ENCODE data around the gene TRAIP.
"Not testable (repeated sequence)": the region's sequence is repeated elsewhere in the genome, so short reads cannot be mapped to it uniquely, and the experiment has no call there.

TRAIP gene

DNA sequence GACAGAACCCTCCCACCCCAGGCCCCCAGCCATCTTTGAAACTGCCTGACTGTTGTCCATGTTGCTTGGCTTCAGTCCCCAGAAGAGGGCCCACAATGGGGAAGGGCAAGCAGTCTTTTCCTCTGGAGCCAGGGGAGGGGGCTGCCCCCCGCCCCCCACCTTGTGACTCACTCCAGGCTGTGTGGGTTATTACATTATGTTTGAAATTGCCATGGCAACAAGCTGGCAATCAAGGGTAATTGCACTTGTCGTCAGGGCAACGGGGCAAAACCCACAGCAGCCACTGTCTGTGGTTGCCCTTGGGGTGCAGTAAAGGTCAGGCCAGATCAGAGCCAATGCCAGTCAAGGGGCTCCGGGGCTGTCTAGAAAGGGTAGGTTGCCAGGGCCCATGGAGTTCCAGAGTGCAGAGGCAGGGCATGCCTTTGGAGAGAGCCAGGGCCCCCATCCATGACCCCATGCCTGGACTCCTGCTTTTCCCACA, 16.5 kb upstream of the TRAIP start:
- DNase-seq = peak; percentile 42

GRCh38 chr3:49871531-49872153, 15.3 kb upstream of the TRAIP start:
- DNase-seq = no peak

DNA sequence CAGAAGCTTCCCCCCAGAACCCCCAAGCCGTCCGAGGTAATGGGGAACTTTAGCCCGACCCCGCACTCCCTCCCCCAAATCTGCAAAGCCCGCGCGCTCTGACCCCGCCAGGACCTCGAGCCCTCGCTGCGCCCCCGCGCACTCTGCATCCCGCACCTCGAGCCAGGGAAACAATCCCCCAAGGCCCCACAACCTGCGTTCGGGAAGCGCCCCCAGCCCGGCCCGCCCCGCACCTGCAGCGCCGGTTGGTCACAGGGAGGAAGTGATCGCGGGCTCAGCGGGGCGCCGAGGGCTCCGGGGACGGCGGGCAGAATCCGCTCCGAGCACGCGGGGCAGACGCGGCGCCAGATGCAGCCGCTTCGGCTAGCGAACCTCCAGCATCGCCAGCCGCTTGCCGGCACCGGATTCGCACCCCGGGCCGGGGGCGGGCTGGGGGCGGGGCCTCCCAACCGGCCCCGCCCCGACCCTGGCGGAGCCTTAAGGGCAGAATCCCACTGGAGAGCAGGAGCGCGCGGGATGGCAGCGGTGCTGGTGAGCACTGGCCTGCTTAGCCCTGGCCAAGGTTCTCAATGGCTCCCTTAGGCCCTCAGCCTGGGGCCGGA, 13.3 kb upstream of the TRAIP start, which contains the start of gene CAMKV:
Gene CAMKV, minus strand, starts transcription at position 382 of the 602 bp plus-strand sequence. CDS start 7,518 bp downstream, outside the sequence.
- peak; percentile 13 for DNase-seq

GRCh38 chr3:49868862-49869466, 12.6 kb upstream of the TRAIP start:
- no peak for DNase-seq

- DNase-seq = no peak
Measured at GRCh38 chr3:49867871-49868321, 11.5 kb upstream of the TRAIP start.

GRCh38 chr3:49867400-49867799, 11.0 kb upstream of the TRAIP start:
- DNase-seq = no peak

DNA sequence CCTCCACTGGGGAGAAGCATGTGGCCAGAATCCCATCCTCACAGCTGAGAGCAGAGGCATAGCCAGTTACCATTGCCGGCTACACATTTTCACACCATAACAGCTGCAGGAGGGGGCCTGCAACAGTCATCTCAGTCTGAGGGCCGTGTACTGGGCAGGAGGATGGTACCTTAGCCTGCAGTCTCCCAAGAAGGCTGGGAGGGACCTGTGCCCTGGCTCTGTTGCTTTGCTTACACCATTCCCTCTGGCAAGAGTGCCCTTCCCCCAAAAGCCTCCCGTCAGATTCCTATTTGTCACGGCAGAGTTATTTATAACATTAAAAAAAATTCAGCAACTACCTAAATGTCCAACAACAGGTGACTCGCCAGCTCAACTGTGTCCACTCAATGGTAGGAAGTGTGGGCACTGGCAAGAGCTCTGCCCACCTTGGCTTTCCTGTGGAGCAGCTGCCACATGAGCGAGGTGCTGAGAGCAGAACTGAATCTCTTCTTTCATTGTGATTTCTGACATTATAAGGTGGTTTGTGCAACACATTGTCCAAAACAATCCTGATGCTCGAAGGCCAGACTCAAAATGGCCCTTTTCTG, 8.9 kb upstream of the TRAIP start:
- no peak for DNase-seq

DNA sequence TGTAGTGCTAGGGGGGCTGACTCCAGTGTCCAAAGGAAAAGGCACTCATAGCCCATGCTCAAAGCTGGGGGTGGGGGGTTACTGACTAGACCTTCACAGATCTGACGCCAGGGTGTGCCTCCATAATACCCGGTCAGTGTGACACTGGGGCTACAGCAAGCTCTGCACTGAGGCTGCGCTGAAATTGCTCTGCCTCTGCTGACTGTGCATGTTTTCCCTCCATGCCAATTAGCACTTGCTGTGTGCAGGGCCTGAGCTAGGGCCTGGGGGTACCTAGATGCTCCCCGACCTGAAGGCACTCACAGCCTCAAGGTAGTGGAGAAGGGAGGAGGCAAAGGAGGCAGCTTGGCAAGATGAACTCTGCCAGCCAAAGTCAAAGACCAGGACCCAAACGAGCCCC, 8.1 kb upstream of the TRAIP start:
- no peak for DNase-seq

DNA sequence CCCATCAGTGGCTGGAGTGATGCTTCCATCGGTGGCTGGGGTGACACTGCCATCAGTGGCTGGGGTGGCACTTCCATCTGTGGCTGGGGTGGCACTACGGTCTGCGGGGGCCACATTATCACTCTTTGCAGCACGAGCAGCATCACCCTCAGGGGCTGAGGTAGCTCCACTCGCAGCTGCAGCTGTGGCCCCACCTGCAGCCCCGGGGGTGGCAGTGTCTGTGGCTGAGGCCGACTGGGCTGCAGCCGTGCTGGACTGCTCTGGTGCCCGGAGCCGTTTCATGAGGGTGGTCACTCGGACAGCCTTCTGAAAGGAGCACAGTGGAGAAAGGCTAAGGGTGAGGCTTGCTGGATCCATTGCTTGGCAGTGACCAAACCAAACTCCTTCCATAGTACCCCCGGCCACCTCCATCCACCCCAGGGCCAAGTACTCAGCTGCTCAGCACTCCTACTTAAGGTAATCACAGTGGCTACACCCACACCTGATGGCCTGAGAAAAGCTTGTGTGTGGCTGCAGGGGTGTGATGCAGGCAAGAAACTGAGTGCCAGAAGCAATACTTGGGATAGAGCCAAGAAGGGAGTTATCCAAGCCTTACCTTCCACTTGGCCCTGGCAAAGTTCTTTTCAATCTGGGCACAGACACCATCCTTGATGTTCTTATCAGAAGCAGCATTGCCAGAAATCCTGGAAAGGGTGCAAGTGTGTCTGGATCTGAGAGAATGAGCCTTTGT, 3.4 kb upstream of the TRAIP start:
- no peak for DNase-seq

- DNase-seq = no peak
Measured at GRCh38 chr3:49855662-49856061, 702 bp downstream of the TRAIP start.

DNA sequence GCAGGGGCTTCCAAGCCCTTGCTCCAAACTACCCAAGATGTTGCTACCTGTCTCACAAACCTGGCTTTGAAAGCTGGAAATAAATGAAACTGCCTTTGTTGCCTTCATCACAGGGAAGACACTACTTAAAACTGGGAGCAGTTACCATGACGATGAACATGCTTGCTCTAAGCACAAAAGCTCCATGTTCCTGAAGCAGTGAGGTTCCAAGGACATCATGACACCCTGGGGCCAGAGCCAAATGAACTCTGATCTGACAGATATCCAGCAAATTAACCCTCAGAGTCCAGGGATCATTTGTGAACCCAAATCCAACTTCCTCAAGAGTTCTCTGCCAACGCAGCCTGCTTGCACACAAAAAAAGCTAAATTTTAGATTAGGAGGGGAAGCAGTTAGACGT, 10.7 kb downstream of the TRAIP start:
- DNase-seq = no peak

DNA sequence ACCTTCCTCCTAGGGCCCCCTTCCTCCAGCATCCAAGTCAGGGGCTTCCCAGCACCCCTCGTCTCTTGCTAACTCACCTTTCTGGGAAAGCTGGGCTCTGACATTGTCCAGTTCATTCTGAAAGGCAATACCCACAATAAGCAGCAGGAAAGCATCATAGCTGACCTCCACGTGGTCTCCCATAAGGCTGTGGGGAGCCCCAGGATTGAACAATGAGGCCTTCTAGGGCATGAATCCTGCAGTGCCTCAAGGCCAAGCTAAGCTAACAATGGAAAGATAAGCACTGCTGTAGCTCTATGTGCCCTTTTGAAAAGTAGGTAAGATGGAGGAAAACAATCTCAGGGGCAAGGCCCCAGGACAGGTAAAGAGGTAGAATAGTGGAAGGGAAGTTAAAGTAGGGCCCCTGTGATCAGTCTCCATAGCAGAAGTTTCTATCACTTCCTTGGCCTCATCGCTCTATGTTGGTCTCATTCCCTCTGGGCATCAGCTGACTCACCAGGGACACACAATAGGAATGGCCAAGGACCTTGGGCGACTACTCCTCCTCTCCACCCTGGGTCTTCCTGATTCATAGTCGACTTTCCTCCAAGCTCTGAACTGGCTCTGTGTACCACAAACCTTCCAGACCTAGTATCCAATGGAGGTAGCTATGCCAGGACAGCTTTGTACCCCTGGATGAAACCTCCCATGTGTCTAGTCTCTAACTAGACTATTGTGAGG, 11.7 kb downstream of the TRAIP start:
- DNase-seq = no peak

GRCh38 chr3:49842843-49843517, 13.4 kb downstream of the TRAIP start:
- DNase-seq = no peak

- DNase-seq = no peak
Measured at GRCh38 chr3:49841806-49842205, 14.6 kb downstream of the TRAIP start.

DNA sequence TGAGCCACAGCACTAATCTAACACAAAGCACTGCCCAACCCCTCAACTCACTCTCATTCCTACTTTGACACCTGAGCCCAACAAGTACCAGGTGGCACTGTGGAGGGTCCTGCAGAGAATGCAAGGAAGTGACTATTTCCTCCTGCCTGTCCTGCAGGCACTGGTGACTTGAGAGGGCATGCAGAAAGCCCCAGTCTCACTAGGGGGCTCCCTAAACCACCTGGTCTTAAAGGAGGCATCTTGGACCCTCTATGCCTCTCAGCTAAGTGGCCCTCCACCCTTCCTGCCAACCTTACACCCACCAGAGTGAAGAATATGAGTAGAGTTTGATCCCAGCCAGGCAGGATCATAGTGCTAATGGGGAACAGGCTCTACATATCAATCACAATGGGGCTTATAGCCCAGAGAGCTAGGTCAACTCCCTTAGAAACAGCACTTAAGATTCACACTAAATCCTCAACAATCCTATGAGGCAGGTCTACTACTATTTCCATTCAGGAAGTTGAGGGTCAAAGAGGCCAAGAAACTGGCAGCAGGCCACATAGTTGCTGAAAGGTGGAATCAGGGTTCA, 15.2 kb downstream of the TRAIP start:
- DNase-seq = no peak

GRCh38 chr3:49840388-49840787, 16.0 kb downstream of the TRAIP start:
- no peak for DNase-seq

GRCh38 chr3:49839193-49839809, 17.1 kb downstream of the TRAIP start:
- DNase-seq = peak; percentile 79

- no peak for DNase-seq
Measured at GRCh38 chr3:49831341-49831740, 25.0 kb downstream of the TRAIP start.

- DNase-seq = no peak
Measured at GRCh38 chr3:49826016-49826415, 30.3 kb downstream of the TRAIP start.

DNA sequence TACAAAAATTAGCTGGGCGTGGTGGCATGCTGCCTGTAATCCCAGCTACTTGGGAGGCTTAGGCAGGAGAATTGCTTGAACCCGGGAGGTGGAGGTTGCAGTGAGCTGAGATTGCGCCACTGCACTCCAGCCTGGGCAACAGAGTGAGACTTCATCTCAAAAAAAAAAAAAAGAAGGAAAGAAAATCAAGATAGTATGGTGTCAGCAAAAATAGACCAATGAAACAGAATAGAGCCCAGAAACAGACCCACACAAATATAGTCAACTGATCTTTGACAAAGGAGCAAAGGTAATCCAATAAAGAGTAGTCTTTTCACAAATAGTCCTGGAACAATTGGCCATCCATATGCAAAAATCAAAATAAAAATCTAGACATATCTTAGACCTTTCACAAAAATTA, 33.2 kb downstream of the TRAIP start:
- DNase-seq = not testable (repeated sequence)

Measured in CD4-positive, alpha-beta T cell treated with Interferon gamma for 1 hour (primary cell).